Astrocyte (in vitro differentiated cells and primary cell): ENCODE data around the gene RAPGEF2.

Experiments used
- CTCF ChIP-seq: IDR thresholded peaks from 2 replicates; pipeline ENCODE4 v1.5.1; 2011; ENCODE audit warnings: low read depth, mild to moderate bottlenecking, inconsistent platforms, low read length, moderate library complexity; ENCODE audit not compliant: insufficient read depth
- EZH2 ChIP-seq: IDR thresholded peaks from 2 replicates; pipeline ENCODE4 v1.6.1; 2012; ENCODE audit warnings: mild to moderate bottlenecking, low read length, inconsistent platforms; ENCODE audit not compliant: insufficient read depth

DNA sequence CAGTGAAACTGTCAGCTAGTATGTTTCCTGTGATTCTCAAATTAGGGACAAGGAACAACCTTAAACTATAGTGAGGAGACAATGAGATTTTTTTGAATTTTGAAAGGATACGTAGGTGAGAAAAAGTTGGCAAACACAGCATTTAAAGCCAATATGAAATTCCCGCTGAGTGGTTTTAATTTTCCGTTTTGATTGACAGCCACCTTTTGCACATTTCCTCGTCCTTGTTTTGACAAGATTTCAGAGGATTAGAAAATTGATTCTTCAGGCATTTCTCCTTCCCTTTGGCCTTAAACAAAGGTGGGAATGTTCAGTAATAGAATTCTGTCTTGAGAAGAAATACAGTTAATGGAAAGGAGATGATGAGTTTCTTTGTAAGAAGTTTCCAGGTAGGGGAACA lies 52.2 kb downstream of the RAPGEF2 start:
- TF ChIP-seq CTCF (no peak), EZH2 (no peak)
